A673 (cell line): ENCODE data around the gene FBXL13. TPM values are rescaled to one million over a fixed set of nuclear protein-coding genes. Genes with fewer than 3 reads are reported as not detected.
A peak's percentile ranks its signal among the peaks of the same experiment; 100 is the strongest.
"Not testable (repeated sequence)": the region's sequence is repeated elsewhere in the genome, so short reads cannot be mapped to it uniquely, and the experiment has no call there.

ENCODE experiments used
- BruUV-seq: library from RNA; stranded (reverse); fragments of 400-500 nt; replicated peaks from 2 replicates; lab custom pipeline; 2021; lab: Mats Ljungman, UMichigan
- CTCF ChIA-PET: fragments of 300-600 bp; sonication (Branson Sonifier 250); formaldehyde crosslinking; loops from one replicate; lab custom pipeline; 2022; ENCODE audit warnings: antibody characterized with exemption; lab: Charles Lee
- POLR2A ChIA-PET: fragments of 300-600 bp; sonication (Branson Sonifier 250); formaldehyde crosslinking; loops from one replicate; lab custom pipeline; 2022; ENCODE audit warnings: antibody characterized with exemption; ENCODE audit not compliant: low non-redundant PET; lab: Charles Lee
- DNase-seq: peaks from one replicate; pipeline ENCODE4 v3.0.0-alpha.2; 2015; ENCODE audit warnings: low spot score
- H3K27ac ChIP-seq: fragments of 200-600 bp; sonication (generic); 2 replicates; pipeline ENCODE4 v1.5.1; 2016; ENCODE audit warnings: mixed run types, low read depth, mild to moderate bottlenecking, mixed read lengths, antibody characterized with exemption, low read length; ENCODE audit not compliant: poor library complexity, severe bottlenecking
- H3K27me3 ChIP-seq: fragments of 200-600 bp; sonication (generic); replicated peaks from 2 replicates; pipeline ENCODE4 v1.6.1; 2017; ENCODE audit warnings: mixed run types, low read depth, mild to moderate bottlenecking, mixed read lengths, antibody characterized with exemption, low read length; ENCODE audit not compliant: insufficient read depth, poor library complexity
- H3K36me3 ChIP-seq: fragments of 200-600 bp; sonication (generic); 2 replicates; pipeline ENCODE4 v1.6.1; 2016; ENCODE audit warnings: mixed run types, mild to moderate bottlenecking, mixed read lengths, antibody characterized with exemption, low read length; ENCODE audit not compliant: insufficient read depth, poor library complexity, severe bottlenecking
- H3K4me1 ChIP-seq: fragments of 200-600 bp; sonication (generic); 2 replicates; pipeline ENCODE4 v1.6.1; 2017; ENCODE audit warnings: mixed run types, mild to moderate bottlenecking, mixed read lengths, antibody characterized with exemption, low read length; ENCODE audit not compliant: insufficient read depth, poor library complexity, severe bottlenecking
- H3K4me3 ChIP-seq: fragments of 200-600 bp; sonication (generic); 2 replicates; pipeline ENCODE4 v1.5.1; 2016; ENCODE audit warnings: low read depth, mixed run types, mild to moderate bottlenecking, mixed read lengths, low read length; ENCODE audit not compliant: poor library complexity, severe bottlenecking
- H3K9me3 ChIP-seq: fragments of 200-600 bp; sonication (generic); 2 replicates; pipeline ENCODE4 v1.6.1; 2016; ENCODE audit warnings: mixed run types, low read depth, mild to moderate bottlenecking, mixed read lengths, antibody characterized with exemption, low read length; ENCODE audit not compliant: poor library complexity, severe bottlenecking
- CTCF ChIP-seq: fragments of 300-800, 200-600 bp; sonication (generic); conservative IDR thresholded peaks from 2 replicates; pipeline ENCODE4 v1.5.1; 2017; ENCODE audit warnings: low read depth, mild to moderate bottlenecking, antibody characterized with exemption, low read length, moderate library complexity, mixed read lengths
- EZH2 ChIP-seq: fragments of 200-600 bp; sonication (generic); IDR thresholded peaks from 2 replicates; pipeline ENCODE4 v1.6.1; 2017; ENCODE audit warnings: borderline replicate concordance, low read depth, mild to moderate bottlenecking, mixed read lengths, antibody characterized with exemption, low read length; ENCODE audit not compliant: poor library complexity, severe bottlenecking
- intact Hi-C: fragments of 100-400 bp; cut with micrococcal nuclease; formaldehyde crosslinking; loops from one replicate; pipeline ENCODE4 v1.10.0; 2022; ENCODE audit not compliant: unreplicated experiment
- total RNA-seq: library from RNA; stranded (reverse); gene quantifications from 2 replicates; pipeline ENCODE4 v1.2.3, GENCODE V29; 2021

FBXL13 gene
- total RNA-seq, 1 experiment from 2014 or later = 0.37 TPM

- Histone ChIP-seq H3K36me3 (no peaks in the 10 kb centered on the region), H3K9me3 (no peaks in the 10 kb centered on the region), H3K27me3 (no peaks in the 10 kb centered on the region), H3K27ac (no peak overlapping the region), H3K4me3 (no peak overlapping the region), H3K4me1 (peaks cover 6% of the 10 kb centered on the region)
- no peak for TF ChIP-seq EZH2
- no peak for TF ChIP-seq CTCF
- CTCF ChIA-PET = interaction anchor here (0.6 kb wide), 1 partner anchor 300 kb away, joined by 5 read pairs; no protein-coding TSS in a partner anchor
- DNase-seq = no peak
- BruUV-seq = no TSS peak
- POLR2A ChIA-PET = no interaction called here
- intact Hi-C loops = no loop called here
These were observed 16.5 kb downstream of the FBXL13 start for GRCh38 chr7:103058122-103058521.

GRCh38 chr7:103056006-103056405 is 18.6 kb downstream of the FBXL13 start:
- BruUV-seq, CTCF ChIA-PET, DNase-seq, H3K4me3 ChIP-seq, intact Hi-C loops, H3K27ac ChIP-seq, H3K27me3 ChIP-seq, POLR2A ChIA-PET, H3K4me1 ChIP-seq, H3K36me3 ChIP-seq, H3K9me3 ChIP-seq: not testable (repeated sequence)

- no peaks in the 10 kb centered on the region for H3K4me1 ChIP-seq
- CTCF ChIA-PET = interaction anchor here (0.6 to 0.9 kb wide), 2 partner anchors 11 to 293 kb away, joined by 3 to 5 read pairs; no protein-coding TSS in a partner anchor
- no peak for TF ChIP-seq EZH2
- no peak for TF ChIP-seq CTCF
- peaks cover 20% of the 10 kb centered on the region for H3K9me3 ChIP-seq
- H3K27ac ChIP-seq = no peak overlapping the region
- POLR2A ChIA-PET = no interaction called here
- intact Hi-C loops = no loop called here
- no peak for DNase-seq
- no TSS peak for BruUV-seq
- no peak overlapping the region for H3K4me3 ChIP-seq
- no peaks in the 10 kb centered on the region for H3K36me3 ChIP-seq
- no peaks in the 10 kb centered on the region for H3K27me3 ChIP-seq
These were observed 23.1 kb downstream of the FBXL13 start for GRCh38 chr7:103051519-103051918.

- intact Hi-C loops = no loop called here
- TF ChIP-seq EZH2 (no peak), CTCF (no peak)
- DNase-seq = peak; percentile 14
- H3K27ac ChIP-seq = no peak overlapping the region
- H3K4me3 ChIP-seq = no peak overlapping the region
- ChIA-PET POLR2A (no interaction called here), CTCF (no interaction called here)
- H3K36me3 ChIP-seq = no peaks in the 10 kb centered on the region
- H3K4me1 ChIP-seq = no peaks in the 10 kb centered on the region
- no peaks in the 10 kb centered on the region for H3K27me3 ChIP-seq
- no TSS peak for BruUV-seq
- H3K9me3 ChIP-seq = peaks cover 20% of the 10 kb centered on the region
These were observed 25.8 kb downstream of the FBXL13 start for GRCh38 chr7:103048833-103049232.

GRCh38 chr7:103041815-103042214 is 32.8 kb downstream of the FBXL13 start:
- H3K36me3 ChIP-seq, H3K9me3 ChIP-seq, BruUV-seq, H3K27me3 ChIP-seq, H3K4me1 ChIP-seq, DNase-seq, H3K4me3 ChIP-seq, intact Hi-C loops, CTCF ChIA-PET, POLR2A ChIA-PET, H3K27ac ChIP-seq: not testable (repeated sequence)
